Mucosa of rectum (tissue), 2 donors: ENCODE measurements around the gene SIK3.

Source experiments
- H3K27ac ChIP-seq, 2 donors: one replicate each; pipeline ENCODE4 v1.7.0; 2013; ENCODE audit warnings: inconsistent platforms in 2 of 2, low read depth in 2 of 2, low read length in 2 of 2
- H3K27me3 ChIP-seq, 2 donors: one replicate each; pipeline ENCODE4 v1.7.0; 2013; ENCODE audit warnings: low read length in 2 of 2; ENCODE audit not compliant: control insufficient read depth in 2 of 2, insufficient read depth in 2 of 2
- H3K36me3 ChIP-seq, 2 donors: one replicate each; pipeline ENCODE4 v1.7.0; 2013; ENCODE audit warnings: low read length in 2 of 2; ENCODE audit not compliant: control insufficient read depth in 2 of 2, insufficient read depth in 2 of 2
- H3K4me1 ChIP-seq, 2 donors: one replicate each; pipeline ENCODE4 v1.7.0; 2013; ENCODE audit warnings: low read length in 2 of 2, mild to moderate bottlenecking in 1 of 2; ENCODE audit not compliant: control insufficient read depth in 2 of 2, insufficient read depth in 2 of 2
- H3K4me3 ChIP-seq, 2 donors: one replicate each; pipeline ENCODE4 v1.7.0; 2013; ENCODE audit warnings: low read length in 2 of 2
- H3K9ac ChIP-seq, 2 donors: one replicate each; pipeline ENCODE4 v1.7.0; 2013; ENCODE audit warnings: low read length in 2 of 2, low read depth in 1 of 2, mild to moderate bottlenecking in 1 of 2
- H3K9me3 ChIP-seq, 2 donors: one replicate each; pipeline ENCODE4 v1.7.0; 2013; ENCODE audit warnings: low read length in 2 of 2; ENCODE audit not compliant: control insufficient read depth in 2 of 2
- donor health status: healthy.
- donor health status: Normal muscosa, but diverticular disease.

The SIK3 gene

DNA sequence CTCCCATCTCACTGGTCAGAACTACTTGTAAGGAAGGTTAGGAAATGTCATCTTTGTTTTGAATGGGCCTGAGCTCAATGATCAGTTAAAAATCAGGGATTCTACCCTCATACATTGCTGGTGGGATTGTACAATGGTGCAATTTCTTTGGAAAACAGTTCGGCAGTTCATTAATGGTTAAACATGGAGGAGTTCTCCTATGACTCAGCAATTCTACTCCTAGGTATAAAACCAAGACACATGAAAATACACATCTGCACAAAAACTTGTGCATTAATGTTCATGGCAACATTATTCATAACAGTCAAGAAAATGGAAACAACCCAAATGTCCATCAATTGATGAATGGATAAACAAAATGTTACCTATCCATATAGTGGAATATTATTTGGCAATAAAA is 301.7 kb downstream of the SIK3 start:
- no peaks in the 10 kb centered on the region for H3K27me3 ChIP-seq

DNA sequence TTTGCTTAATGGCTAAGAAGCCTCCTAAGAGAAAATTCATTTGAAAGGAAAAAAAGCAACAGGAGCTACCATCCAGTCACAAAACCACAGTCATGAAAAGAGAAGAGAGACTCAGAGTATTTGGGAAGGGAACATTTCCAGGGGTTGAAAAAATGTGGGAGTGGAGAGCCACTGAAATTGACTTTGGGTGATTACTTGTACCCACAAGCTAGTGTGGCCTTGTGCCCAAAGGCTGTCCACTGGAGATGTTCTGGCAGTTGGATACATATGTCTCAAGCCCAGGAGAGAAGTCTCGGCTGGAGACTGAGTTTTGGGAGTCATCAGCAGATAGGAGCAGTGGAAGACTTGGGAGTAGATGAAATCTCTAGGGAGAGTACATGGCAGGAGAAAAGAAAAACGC is 303.4 kb downstream of the SIK3 start:
- Histone ChIP-seq H3K9me3 (no peaks in the 10 kb centered on the region), H3K4me1 (peaks cover 0 to 3% of the 10 kb centered on the region in 2 donors), H3K27ac (no peak overlapping the region), H3K9ac (no peak overlapping the region), H3K4me3 (no peak overlapping the region), H3K36me3 (no peaks in the 10 kb centered on the region), H3K27me3 (no peaks in the 10 kb centered on the region)

More for the DNA sequence above, 301.7 kb downstream of the SIK3 start:
- Histone ChIP-seq H3K4me3 (no peak overlapping the region), H3K36me3 (no peaks in the 10 kb centered on the region), H3K9me3 (no peaks in the 10 kb centered on the region), H3K9ac (no peak overlapping the region), H3K27ac (no peak overlapping the region), H3K4me1 (no peaks in the 10 kb centered on the region)

DNA sequence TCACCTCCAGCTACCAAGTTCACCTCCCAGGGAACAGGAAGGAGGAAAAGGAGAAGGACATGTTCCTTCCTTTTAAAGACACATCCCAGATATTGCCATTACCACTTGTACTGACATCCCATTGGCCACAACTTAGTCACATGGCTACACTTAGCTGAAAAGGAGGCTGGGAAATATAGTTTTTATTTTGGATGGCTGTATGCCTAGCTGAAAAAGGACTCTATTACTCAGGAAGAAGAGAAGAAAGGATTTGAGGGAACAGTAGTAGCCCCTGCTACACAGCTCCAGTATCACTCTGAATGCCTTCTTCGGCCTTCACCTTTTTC is 304.5 kb downstream of the SIK3 start:
- H3K4me1 ChIP-seq: peaks cover 0 to 3% of the 10 kb centered on the region in 2 donors
- H3K9me3 ChIP-seq: no peaks in the 10 kb centered on the region
- H3K27ac ChIP-seq: no peak overlapping the region
- H3K9ac ChIP-seq: no peak overlapping the region
- H3K36me3 ChIP-seq: no peaks in the 10 kb centered on the region
- peaks cover 0 to 3% of the 10 kb centered on the region in 2 donors for H3K27me3 ChIP-seq
- no peak overlapping the region for H3K4me3 ChIP-seq
